Measurements from ENCODE around the gene PVALB.

Gene PVALB

DNA sequence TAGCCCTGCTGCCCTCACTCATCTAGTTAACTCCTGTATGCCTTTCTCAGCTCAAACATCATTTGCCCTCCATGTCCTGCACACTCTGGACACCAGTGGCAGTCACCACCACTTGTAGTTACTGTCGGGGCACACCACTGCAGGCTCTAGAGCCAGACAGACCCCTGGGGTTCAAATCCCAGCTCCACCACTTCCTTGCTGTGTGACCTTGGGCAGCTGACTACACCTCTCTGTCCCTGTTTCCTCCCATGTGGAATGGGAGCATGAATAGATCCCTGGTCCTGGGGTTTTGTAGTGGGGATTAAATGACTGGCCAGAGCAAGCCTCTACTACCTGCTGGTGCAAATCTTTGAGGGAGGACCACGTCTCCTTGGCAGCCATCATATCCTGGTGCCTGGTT is 33.1 kb downstream of the PVALB start:
- H3K9me3 ChIP-seq (ENCODE audit: control insufficient read depth, insufficient read depth, low read depth, low read length) = no peaks in the 10 kb centered on the region
- H3K4me3 ChIP-seq (ENCODE audit: low read depth, low read length) = no peak overlapping the region
- 0 out of 2 replicates have a peak, but pooled peaks have one; percentile 24 for TF ChIP-seq ZNF623 (tag by site-specific recombination; IDR thresholded peaks at IDR 0.05)
- TF ChIP-seq ZNF768 (tag by site-specific recombination; IDR thresholded peaks at IDR 0.05) = peak; percentile 54
- TF ChIP-seq ZNF157 (tag by site-specific recombination; IDR thresholded peaks at IDR 0.05) = no peak
- TF ChIP-seq ZNF10 (tag by site-specific recombination; IDR thresholded peaks at IDR 0.05) = no peak
- H3K4me1 ChIP-seq (ENCODE audit: control insufficient read depth, insufficient read depth, low read length) = peaks cover 2% of the 10 kb centered on the region; the same call in 1 of the 2 replicates
- no peak overlapping the region for H3K27ac ChIP-seq (ENCODE audit: extremely low read depth, low read depth, low read length)
- no peaks in the 10 kb centered on the region for H3K36me3 ChIP-seq (ENCODE audit: control insufficient read depth in 2 of 2, insufficient read depth in 1 of 2, low read length in 2 of 2)
- CTCF ChIA-PET = interaction anchor here (0.5 to 13.6 kb wide), 7 partner anchors 26 to 382 kb away, joined by 3 to 161 read pairs (median 6); no protein-coding TSS in a partner anchor
- POLR2A ChIA-PET = no interaction called here

DNA sequence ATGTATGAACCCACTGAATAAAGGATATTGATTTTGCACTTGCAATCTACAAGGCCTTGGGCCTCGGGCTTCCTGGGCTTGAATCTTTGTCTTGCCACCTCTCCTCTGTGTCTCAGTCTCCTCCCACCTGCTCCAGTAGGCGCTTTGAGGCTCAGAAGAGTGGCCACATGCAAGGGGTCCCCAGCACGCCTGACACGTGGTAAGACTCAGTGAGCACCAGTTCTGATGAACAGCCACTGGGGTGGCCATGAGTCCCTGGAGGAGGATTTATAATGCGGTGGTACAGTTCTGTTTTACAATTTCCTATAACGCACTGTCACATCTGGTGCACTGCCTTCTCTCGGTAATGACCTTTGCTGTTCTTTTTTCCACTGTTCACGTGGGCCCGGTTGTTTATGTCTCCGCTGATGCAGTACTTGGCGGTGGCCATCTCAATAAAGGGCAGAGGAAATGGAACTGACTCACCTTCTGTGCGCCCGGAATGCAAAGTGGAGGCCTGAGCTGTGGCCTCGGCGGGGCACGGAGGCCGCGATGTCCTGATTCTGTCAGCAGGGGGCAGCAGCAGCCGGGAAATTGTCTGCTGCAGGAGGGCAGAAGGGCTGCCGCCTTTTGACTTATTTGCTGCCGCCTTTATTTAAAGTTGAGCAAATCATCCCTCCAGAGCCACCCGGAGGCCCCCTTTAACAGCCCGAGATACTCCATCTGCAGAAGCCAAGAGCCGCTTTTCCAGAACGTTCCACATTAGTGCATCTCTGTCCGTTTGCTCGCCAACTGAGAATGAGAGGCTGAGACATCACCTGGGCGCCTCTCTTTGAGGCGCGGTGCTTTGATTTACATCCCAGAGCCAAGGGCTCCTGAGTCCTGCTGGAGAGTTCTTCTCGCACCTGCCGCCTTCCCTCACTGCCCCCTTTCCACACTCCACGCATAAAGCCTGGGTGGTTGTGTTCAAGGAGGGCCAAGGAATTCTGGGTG is 34.9 kb downstream of the PVALB start:
- POLR2A ChIA-PET = interaction anchor here (1.5 kb wide), 1 partner anchor 74 kb away, joined by 4 read pairs; no protein-coding TSS in a partner anchor
- CTCF ChIA-PET = interaction anchor here (0.6 to 13.6 kb wide), 23 partner anchors 10 to 342 kb away, joined by 3 to 161 read pairs (median 3); no protein-coding TSS in a partner anchor
- H3K4me3 ChIP-seq (ENCODE audit: low read depth, low read length) = no peak overlapping the region
- TF ChIP-seq, protein P1, sequence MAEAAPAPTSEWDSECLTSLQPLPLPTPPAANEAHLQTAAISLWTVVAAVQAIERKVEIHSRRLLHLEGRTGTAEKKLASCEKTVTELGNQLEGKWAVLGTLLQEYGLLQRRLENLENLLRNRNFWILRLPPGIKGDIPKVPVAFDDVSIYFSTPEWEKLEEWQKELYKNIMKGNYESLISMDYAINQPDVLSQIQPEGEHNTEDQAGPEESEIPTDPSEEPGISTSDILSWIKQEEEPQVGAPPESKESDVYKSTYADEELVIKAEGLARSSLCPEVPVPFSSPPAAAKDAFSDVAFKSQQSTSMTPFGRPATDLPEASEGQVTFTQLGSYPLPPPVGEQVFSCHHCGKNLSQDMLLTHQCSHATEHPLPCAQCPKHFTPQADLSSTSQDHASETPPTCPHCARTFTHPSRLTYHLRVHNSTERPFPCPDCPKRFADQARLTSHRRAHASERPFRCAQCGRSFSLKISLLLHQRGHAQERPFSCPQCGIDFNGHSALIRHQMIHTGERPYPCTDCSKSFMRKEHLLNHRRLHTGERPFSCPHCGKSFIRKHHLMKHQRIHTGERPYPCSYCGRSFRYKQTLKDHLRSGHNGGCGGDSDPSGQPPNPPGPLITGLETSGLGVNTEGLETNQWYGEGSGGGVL (tag by site-specific recombination; IDR thresholded peaks at IDR 0.05) = no peak
- TF ChIP-seq ZSCAN23 (tag by site-specific recombination; IDR thresholded peaks at IDR 0.05) (no peak), SP7 (tag by site-specific recombination; IDR thresholded peaks at IDR 0.05) (0 out of 2 replicates have a peak, but pooled peaks have one; percentile 27), ZNF843 (tag by site-specific recombination; IDR thresholded peaks at IDR 0.05) (no peak), ZSCAN30 (tag by site-specific recombination; IDR thresholded peaks at IDR 0.05) (no peak), ZFP37 (tag by site-specific recombination; IDR thresholded peaks at IDR 0.05) (no peak), ZNF501 (tag by site-specific recombination; IDR thresholded peaks at IDR 0.05) (no peak), ZNF239 (tag by site-specific recombination; IDR thresholded peaks at IDR 0.05) (no peak), TRIM28 (IDR thresholded peaks at IDR 0.05; ENCODE audit: borderline replicate concordance, low read length) (peak; percentile 47; the same call in 1 of the 2 replicates), ZNF558 (tag by site-specific recombination; IDR thresholded peaks at IDR 0.05) (no peak), ZNF324 (tag by site-specific recombination; IDR thresholded peaks at IDR 0.05) (no peak), ZBTB20 (tag by site-specific recombination; IDR thresholded peaks at IDR 0.05) (no peak), ZNF140 (tag by site-specific recombination; IDR thresholded peaks at IDR 0.05) (no peak), ZSCAN16 (tag by site-specific recombination; IDR thresholded peaks at IDR 0.05) (no peak), ZNF837 (tag by site-specific recombination; IDR thresholded peaks at IDR 0.05) (no peak), ZBTB8A (tag by site-specific recombination; IDR thresholded peaks at IDR 0.05) (peak; percentile 62), ZNF701 (tag by site-specific recombination; IDR thresholded peaks at IDR 0.05) (no peak), ZNF341 (tag by site-specific recombination; IDR thresholded peaks at IDR 0.05; ENCODE audit: low read depth) (no peak), HOXC10 (CRISPR knock-in tag; IDR thresholded peaks at IDR 0.05) (no peak), ZNF184 (tag by site-specific recombination; IDR thresholded peaks at IDR 0.05) (no peak), ZNF391 (tag by site-specific recombination; IDR thresholded peaks at IDR 0.05; ENCODE audit: borderline replicate concordance, low read depth) (no peak), ZNF37A (tag by site-specific recombination; IDR thresholded peaks at IDR 0.05) (no peak), ZFP3 (tag by site-specific recombination; IDR thresholded peaks at IDR 0.05; ENCODE audit: low read depth) (no peak)
- TF ChIP-seq, protein P2, sequence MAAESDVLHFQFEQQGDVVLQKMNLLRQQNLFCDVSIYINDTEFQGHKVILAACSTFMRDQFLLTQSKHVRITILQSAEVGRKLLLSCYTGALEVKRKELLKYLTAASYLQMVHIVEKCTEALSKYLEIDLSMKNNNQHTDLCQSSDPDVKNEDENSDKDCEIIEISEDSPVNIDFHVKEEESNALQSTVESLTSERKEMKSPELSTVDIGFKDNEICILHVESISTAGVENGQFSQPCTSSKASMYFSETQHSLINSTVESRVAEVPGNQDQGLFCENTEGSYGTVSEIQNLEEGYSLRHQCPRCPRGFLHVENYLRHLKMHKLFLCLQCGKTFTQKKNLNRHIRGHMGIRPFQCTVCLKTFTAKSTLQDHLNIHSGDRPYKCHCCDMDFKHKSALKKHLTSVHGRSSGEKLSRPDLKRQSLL (tag by site-specific recombination; IDR thresholded peaks at IDR 0.05) = no peak
- TF ChIP-seq, protein P3, sequence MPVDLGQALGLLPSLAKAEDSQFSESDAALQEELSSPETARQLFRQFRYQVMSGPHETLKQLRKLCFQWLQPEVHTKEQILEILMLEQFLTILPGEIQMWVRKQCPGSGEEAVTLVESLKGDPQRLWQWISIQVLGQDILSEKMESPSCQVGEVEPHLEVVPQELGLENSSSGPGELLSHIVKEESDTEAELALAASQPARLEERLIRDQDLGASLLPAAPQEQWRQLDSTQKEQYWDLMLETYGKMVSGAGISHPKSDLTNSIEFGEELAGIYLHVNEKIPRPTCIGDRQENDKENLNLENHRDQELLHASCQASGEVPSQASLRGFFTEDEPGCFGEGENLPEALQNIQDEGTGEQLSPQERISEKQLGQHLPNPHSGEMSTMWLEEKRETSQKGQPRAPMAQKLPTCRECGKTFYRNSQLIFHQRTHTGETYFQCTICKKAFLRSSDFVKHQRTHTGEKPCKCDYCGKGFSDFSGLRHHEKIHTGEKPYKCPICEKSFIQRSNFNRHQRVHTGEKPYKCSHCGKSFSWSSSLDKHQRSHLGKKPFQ (tag by site-specific recombination; IDR thresholded peaks at IDR 0.05) = no peak
- TF ChIP-seq, protein P4, sequence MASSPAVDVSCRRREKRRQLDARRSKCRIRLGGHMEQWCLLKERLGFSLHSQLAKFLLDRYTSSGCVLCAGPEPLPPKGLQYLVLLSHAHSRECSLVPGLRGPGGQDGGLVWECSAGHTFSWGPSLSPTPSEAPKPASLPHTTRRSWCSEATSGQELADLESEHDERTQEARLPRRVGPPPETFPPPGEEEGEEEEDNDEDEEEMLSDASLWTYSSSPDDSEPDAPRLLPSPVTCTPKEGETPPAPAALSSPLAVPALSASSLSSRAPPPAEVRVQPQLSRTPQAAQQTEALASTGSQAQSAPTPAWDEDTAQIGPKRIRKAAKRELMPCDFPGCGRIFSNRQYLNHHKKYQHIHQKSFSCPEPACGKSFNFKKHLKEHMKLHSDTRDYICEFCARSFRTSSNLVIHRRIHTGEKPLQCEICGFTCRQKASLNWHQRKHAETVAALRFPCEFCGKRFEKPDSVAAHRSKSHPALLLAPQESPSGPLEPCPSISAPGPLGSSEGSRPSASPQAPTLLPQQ (tag by site-specific recombination; IDR thresholded peaks at IDR 0.05) = peak; percentile 50; the same call in 1 of the 2 replicates

More for the DNA sequence above, 34.9 kb downstream of the PVALB start:
- Histone ChIP-seq H3K36me3 (ENCODE audit: control insufficient read depth in 2 of 2, insufficient read depth in 1 of 2, low read length in 2 of 2) (no peaks in the 10 kb centered on the region), H3K9me3 (ENCODE audit: control insufficient read depth, insufficient read depth, low read depth, low read length) (no peaks in the 10 kb centered on the region), H3K4me1 (ENCODE audit: control insufficient read depth, insufficient read depth, low read length) (peaks cover 2% of the 10 kb centered on the region; the same call in 1 of the 2 replicates), H3K27ac (ENCODE audit: extremely low read depth, low read depth, low read length) (no peak overlapping the region)

All from HEK293 (cell line).